Stimulated activated CD4-positive, alpha-beta T cell treated with anti-CD3 and anti-CD28 coated beads, Interleukin-2, amount 100 ng/mL, for 24 hours (primary cell): Measurements from ENCODE around the gene GBP1.
A peak's percentile ranks its signal among the peaks of the same experiment; 100 is the strongest.
"Not testable (repeated sequence)": the region's sequence is repeated elsewhere in the genome, so short reads cannot be mapped to it uniquely, and the experiment has no call there.

Experiments
- DNase-seq, 2 donors: peaks; one replicate each; pipeline ENCODE4 v3.0.0-alpha.2; 2020

The GBP1 gene

GRCh38 chr1:89051300-89051954, 13.6 kb downstream of the GBP1 start:
- DNase-seq = no peak

- no peak for DNase-seq
Measured at GRCh38 chr1:89050649-89051033, 14.4 kb downstream of the GBP1 start.

- not testable (repeated sequence) for DNase-seq
Measured at GRCh38 chr1:89049901-89050648, 14.9 kb downstream of the GBP1 start.

- DNase-seq = not testable (repeated sequence)
Measured at GRCh38 chr1:89049187-89049586, 15.8 kb downstream of the GBP1 start.

- DNase-seq = no peak
Measured at GRCh38 chr1:89047734-89048133, 17.3 kb downstream of the GBP1 start.

GRCh38 chr1:89046318-89047183, 18.5 kb downstream of the GBP1 start:
- not testable (repeated sequence) for DNase-seq

GRCh38 chr1:89044970-89045721, 19.9 kb downstream of the GBP1 start:
- no peak for DNase-seq

GRCh38 chr1:89043940-89044339, 21.1 kb downstream of the GBP1 start:
- DNase-seq = no peak

GRCh38 chr1:89042491-89042890, 22.5 kb downstream of the GBP1 start:
- DNase-seq = no peak

GRCh38 chr1:89041721-89042120, 23.3 kb downstream of the GBP1 start:
- DNase-seq = no peak

GRCh38 chr1:89041119-89041641, 23.8 kb downstream of the GBP1 start:
- DNase-seq = peak in 1 of 2 donors; percentile 32

- no peak for DNase-seq
Measured at GRCh38 chr1:89040315-89040626, 24.7 kb downstream of the GBP1 start.

- DNase-seq = no peak
Measured at GRCh38 chr1:89037186-89037585, 27.8 kb downstream of the GBP1 start.

- DNase-seq = no peak
Measured at GRCh38 chr1:89035080-89035479, 29.9 kb downstream of the GBP1 start.

- DNase-seq = not testable (repeated sequence)
Measured at GRCh38 chr1:89034004-89034403, 31.0 kb downstream of the GBP1 start.

- not testable (repeated sequence) for DNase-seq
Measured at GRCh38 chr1:89029051-89029450, 36.0 kb downstream of the GBP1 start.

- DNase-seq = no peak
Measured at GRCh38 chr1:89025928-89026327, 39.1 kb downstream of the GBP1 start.

GRCh38 chr1:89023026-89023425, 42.0 kb downstream of the GBP1 start:
- DNase-seq = no peak

GRCh38 chr1:89022167-89022959, 42.6 kb downstream of the GBP1 start, which contains the start of gene GBP3:
Gene GBP3 (minus strand): TSS chr1:89022866. CDS start chr1:89020721, 2,145 bp downstream.
- no peak for DNase-seq

GRCh38 chr1:89018318-89018717, 46.7 kb downstream of the GBP1 start:
- not testable (repeated sequence) for DNase-seq

GRCh38 chr1:89008511-89008910, 56.5 kb downstream of the GBP1 start:
- DNase-seq = no peak
